NCI-H1048 (cell line): ENCODE results near the gene ASTN2.

Experiments used
- DNase-seq: peaks from one replicate; lab custom pipeline; 2025; lab: John Stamatoyannopoulos, UW

ASTN2 gene

GRCh38 chr9:117014061-117014460 is 400.8 kb downstream of the ASTN2 start:
- no peak for DNase-seq

GRCh38 chr9:117013440-117013995 is 401.3 kb downstream of the ASTN2 start:
- no peak for DNase-seq

- DNase-seq = no peak
Observed at GRCh38 chr9:117010061-117010460, 404.8 kb downstream of the ASTN2 start.

GRCh38 chr9:117008876-117009275 is 406.0 kb downstream of the ASTN2 start:
- no peak for DNase-seq

- no peak for DNase-seq
Observed at GRCh38 chr9:117008461-117008860, 406.4 kb downstream of the ASTN2 start.

GRCh38 chr9:117002686-117003085 is 412.2 kb downstream of the ASTN2 start:
- DNase-seq = no peak

GRCh38 chr9:117000834-117001233 is 414.0 kb downstream of the ASTN2 start:
- no peak for DNase-seq

GRCh38 chr9:117000196-117000723 is 414.6 kb downstream of the ASTN2 start:
- DNase-seq = no peak

GRCh38 chr9:116998305-116998704 is 416.6 kb downstream of the ASTN2 start:
- no peak for DNase-seq

- no peak for DNase-seq
Observed at GRCh38 chr9:116992865-116993264, 422.0 kb downstream of the ASTN2 start.

- no peak for DNase-seq
Observed at GRCh38 chr9:116991051-116991450, 423.8 kb downstream of the ASTN2 start.

- DNase-seq = no peak
Observed at GRCh38 chr9:116990592-116990991, 424.3 kb downstream of the ASTN2 start.

- no peak for DNase-seq
Observed at GRCh38 chr9:116987721-116988485, 427.0 kb downstream of the ASTN2 start.

- DNase-seq = no peak
Observed at GRCh38 chr9:116986015-116986414, 428.8 kb downstream of the ASTN2 start.

- no peak for DNase-seq
Observed at GRCh38 chr9:116985596-116985995, 429.3 kb downstream of the ASTN2 start.

- no peak for DNase-seq
Observed at GRCh38 chr9:116984111-116984510, 430.7 kb downstream of the ASTN2 start.

GRCh38 chr9:116980582-116981120 is 434.2 kb downstream of the ASTN2 start:
- DNase-seq = no peak

GRCh38 chr9:116979456-116979855 is 435.4 kb downstream of the ASTN2 start:
- DNase-seq = no peak

- DNase-seq = no peak
Observed at GRCh38 chr9:116978155-116978554, 436.7 kb downstream of the ASTN2 start.

GRCh38 chr9:116975126-116975525 is 439.7 kb downstream of the ASTN2 start:
- DNase-seq = no peak

GRCh38 chr9:116966199-116966598 is 448.7 kb downstream of the ASTN2 start:
- no peak for DNase-seq

GRCh38 chr9:116964258-116964657 is 450.6 kb downstream of the ASTN2 start:
- DNase-seq = no peak

- DNase-seq = no peak
Observed at GRCh38 chr9:116959809-116960208, 455.0 kb downstream of the ASTN2 start.
